Inflammatory macrophage (primary cell): ENCODE data around the gene BAZ1A.
A peak's percentile ranks its signal among the peaks of the same experiment; 100 is the strongest.

Experiments used
- DNase-seq, 2 donors: peaks; one replicate each; pipeline ENCODE4 v3.0.0-alpha.2; 2020 to 2022

BAZ1A gene

GRCh38 chr14:34715127-34715863 is 159.9 kb downstream of the BAZ1A start:
- peak in 1 of 2 donors; percentile 9 for DNase-seq

GRCh38 chr14:34714320-34715126 is 160.6 kb downstream of the BAZ1A start, which contains the start of gene CFL2:
Gene CFL2 (minus strand): TSS chr14:34714593. CDS start chr14:34714540, 53 bp downstream.
- peak; percentile 61 to 78 for DNase-seq

DNA sequence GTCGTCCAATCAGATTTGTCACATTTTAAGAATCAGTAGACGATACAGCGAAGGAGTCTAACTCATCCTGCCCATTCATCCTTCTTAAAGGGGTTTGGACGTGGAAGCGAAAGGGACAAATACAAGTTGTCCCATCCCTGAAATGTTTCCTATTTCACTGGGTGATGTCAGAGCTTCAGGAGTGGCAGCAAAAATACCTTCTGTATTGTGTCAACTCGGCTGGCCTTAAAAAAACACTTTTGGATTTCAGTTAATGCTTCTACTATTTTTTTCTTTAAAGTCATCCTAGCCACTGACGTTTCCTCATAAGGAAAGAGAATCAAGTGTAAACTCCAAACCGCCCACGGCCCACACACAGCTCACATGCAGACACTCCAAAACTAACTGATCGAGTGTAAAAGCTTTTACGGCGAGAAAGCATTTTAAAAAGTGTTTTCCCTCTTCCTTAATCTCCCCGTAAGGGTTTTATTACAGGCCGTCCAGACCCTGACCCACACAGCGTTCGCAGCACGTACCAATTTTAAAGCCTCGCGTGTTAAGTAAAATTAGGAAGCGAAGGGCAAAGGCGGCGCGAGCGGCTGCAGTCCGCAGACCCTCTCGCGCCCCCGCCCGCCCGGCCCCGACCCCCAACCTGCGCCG is 161.4 kb downstream of the BAZ1A start:
- DNase-seq: peak; percentile 63 to 76

GRCh38 chr14:34713122-34713680 is 162.0 kb downstream of the BAZ1A start:
- DNase-seq: no peak

DNA sequence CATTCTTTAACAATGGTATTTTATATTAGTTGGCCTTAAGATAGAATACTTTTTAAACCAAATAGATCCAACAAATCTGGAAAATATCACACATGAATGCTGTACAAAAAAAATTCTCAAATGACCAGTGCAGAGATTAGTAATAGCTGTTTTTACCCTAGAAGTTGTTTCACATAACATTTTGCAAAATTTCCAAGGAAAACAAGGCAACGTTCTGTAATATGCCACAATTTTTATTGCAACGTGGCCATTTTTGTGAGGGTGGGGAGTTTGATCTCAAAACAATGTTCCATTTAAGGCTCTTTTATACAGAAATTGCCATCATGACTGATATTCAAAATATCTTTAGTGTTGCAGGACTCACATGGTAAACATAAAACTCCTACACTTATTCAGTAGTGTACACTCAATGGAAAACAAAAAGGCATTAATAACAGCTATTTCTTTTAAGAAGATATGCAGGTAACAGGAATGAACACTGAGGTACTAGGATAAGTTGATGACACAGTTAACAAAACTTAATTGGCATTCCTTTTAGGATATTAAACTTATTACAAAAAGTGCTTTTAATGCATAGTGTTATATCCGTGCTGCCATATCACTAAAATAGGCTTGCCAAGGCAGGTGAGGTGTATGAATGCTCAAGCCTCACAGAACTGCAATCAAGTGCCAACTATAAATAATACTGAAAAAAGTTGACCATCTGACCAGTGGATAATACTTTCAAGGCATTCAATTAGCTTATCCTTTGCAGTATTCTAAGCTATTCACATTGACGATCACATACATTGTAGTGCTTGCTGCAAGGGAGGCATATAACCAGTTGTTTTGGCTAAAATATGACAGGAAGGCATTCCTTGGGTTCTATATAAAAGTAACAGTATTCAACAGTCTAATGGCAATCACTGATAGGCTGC is 163.1 kb downstream of the BAZ1A start:
- no peak for DNase-seq

- DNase-seq: no peak
These were observed 164.0 kb downstream of the BAZ1A start for GRCh38 chr14:34711169-34711568.

DNA sequence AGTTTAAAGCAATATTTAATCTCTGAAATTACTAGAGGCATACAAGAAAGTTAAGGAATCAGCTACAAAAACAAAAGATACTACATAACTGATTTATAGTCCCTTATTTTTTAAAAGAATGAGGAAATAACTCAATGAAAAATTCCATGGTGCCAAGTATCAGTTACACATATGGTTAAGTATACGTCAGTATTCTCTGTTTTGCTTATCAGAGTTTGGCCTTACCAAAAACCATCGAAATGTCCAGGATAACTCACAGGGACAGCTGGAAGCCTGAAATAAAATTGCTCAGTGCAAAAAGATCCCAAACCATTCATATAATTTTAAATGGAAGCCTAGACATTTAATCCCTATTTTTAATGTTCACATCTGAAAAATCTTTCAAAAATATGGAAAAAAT is 164.4 kb downstream of the BAZ1A start:
- no peak for DNase-seq

- DNase-seq: no peak
These were observed 165.2 kb downstream of the BAZ1A start for GRCh38 chr14:34710006-34710405.

DNA sequence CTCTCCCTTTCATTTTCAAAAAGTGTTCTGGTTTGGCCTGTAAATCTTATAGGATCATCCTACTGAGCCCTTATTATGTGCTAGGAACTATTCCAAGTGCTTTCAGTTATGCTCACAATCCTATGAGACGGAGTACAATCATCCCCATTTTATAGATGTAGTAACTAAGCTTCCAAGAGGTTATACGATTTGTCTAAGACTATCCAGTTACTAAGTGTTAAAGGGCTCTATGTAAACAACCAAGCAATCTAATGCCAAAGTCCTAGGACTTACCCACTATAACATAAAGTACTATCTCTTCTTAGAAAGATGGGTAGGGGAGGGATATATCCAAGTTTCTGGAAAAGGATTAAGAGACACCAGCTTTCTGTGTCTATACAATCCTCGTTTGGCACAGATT is 167.4 kb downstream of the BAZ1A start:
- no peak for DNase-seq
